MCF 10A (cell line): ENCODE data around the gene KNDC1. TPM values are rescaled to one million over a fixed set of nuclear protein-coding genes. Genes with fewer than 3 reads are reported as not detected.

Experiments
- BruUV-seq: library from RNA; stranded (reverse); fragments of 400-500 nt; replicated peaks from 2 replicates; lab custom pipeline; 2021; lab: Mats Ljungman, UMichigan
- CTCF ChIA-PET: fragments of 300-600 bp; sonication (Branson Sonifier 250); formaldehyde crosslinking; extraction: SDS; loops from one replicate; lab custom pipeline; 2021; ENCODE audit warnings: antibody characterized with exemption, inconsistent platforms; lab: Yijun Ruan, JAX
- POLR2A ChIA-PET: fragments of 300-600, 350-650 bp; sonication (Branson Sonifier 250); formaldehyde crosslinking; extraction: SDS; loops from one replicate; lab custom pipeline; 2020; ENCODE audit warnings: antibody characterized with exemption, inconsistent platforms; lab: Yijun Ruan, JAX
- DNase-seq: peaks from one replicate; pipeline ENCODE4 v3.0.0-alpha.2; 2018; ENCODE audit not compliant: unreplicated experiment
- H3K27ac Mint-ChIP-seq: one replicate; pipeline ENCODE4 v1.8.0; 2022; ENCODE audit warnings: mild to moderate bottlenecking, low read depth, mixed read lengths; ENCODE audit not compliant: unreplicated experiment
- H3K27me3 Mint-ChIP-seq: one replicate; pipeline ENCODE4 v1.8.0; 2022; ENCODE audit warnings: mixed read lengths; ENCODE audit not compliant: insufficient read depth, unreplicated experiment
- H3K36me3 Mint-ChIP-seq: one replicate; pipeline ENCODE4 v1.8.0; 2022; ENCODE audit warnings: mild to moderate bottlenecking, moderate library complexity, mixed read lengths; ENCODE audit not compliant: insufficient read depth, unreplicated experiment
- H3K4me1 Mint-ChIP-seq: one replicate; pipeline ENCODE4 v1.8.0; 2022; ENCODE audit warnings: mixed read lengths; ENCODE audit not compliant: insufficient read depth, unreplicated experiment
- H3K4me3 Mint-ChIP-seq: one replicate; pipeline ENCODE4 v1.8.0; 2022; ENCODE audit warnings: mild to moderate bottlenecking, moderate library complexity, mixed read lengths; ENCODE audit not compliant: unreplicated experiment
- H3K9me3 Mint-ChIP-seq: one replicate; pipeline ENCODE4 v1.8.0; 2022; ENCODE audit warnings: mixed read lengths; ENCODE audit not compliant: unreplicated experiment
- intact Hi-C: fragments of 100-400 bp; cut with micrococcal nuclease; formaldehyde crosslinking; loops from 2 replicates; pipeline ENCODE4 v1.14.1; 2022
- total RNA-seq: library from RNA; stranded (reverse); gene quantifications from 2 replicates; pipeline ENCODE4 v1.2.3, GENCODE V29; 2022
- TF ChIP-seq, protein P1 (sequence below): fragments of 200-600 bp; IDR thresholded peaks from one replicate; pipeline ENCODE4 v1.8.0; 2022; ENCODE audit warnings: antibody characterized with exemption, mild to moderate bottlenecking; ENCODE audit not compliant: unreplicated experiment

KNDC1 gene
- total RNA-seq, 1 experiment from 2014 or later = 2.1 TPM

DNA sequence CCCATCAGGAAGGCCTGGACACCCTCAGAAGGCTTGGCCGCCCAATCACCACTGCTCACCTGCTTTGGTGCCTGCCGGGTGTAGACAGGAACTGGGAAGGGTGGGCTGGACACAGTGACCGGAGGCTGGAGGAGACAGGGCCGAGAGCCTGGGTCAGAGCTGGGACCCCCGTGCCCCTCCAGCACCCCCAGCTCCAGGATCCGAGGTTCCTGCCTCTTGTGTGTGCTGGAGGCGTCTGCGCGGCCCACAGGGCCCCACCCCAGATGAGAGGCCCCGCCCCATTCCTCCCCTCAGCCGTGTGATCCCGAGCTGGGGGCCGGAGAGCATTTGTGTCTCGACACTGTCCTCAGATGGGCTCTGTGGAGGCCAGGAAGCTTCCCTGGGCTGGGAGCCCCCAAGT, 107.3 kb downstream of the KNDC1 start:
- no peak for DNase-seq
- Mint-ChIP-seq H3K4me3 (no peak overlapping the region), H3K27ac (no peak overlapping the region), H3K9me3 (no peaks in the 10 kb centered on the region), H3K27me3 (no peaks in the 10 kb centered on the region), H3K4me1 (peaks cover 11% of the 10 kb centered on the region), H3K36me3 (no peaks in the 10 kb centered on the region)
- POLR2A ChIA-PET = interaction anchor here (0.7 to 1.8 kb wide), 2 partner anchors 10 to 365 kb away, joined by 4 to 6 read pairs; no protein-coding TSS in a partner anchor
- TF ChIP-seq, protein P1, sequence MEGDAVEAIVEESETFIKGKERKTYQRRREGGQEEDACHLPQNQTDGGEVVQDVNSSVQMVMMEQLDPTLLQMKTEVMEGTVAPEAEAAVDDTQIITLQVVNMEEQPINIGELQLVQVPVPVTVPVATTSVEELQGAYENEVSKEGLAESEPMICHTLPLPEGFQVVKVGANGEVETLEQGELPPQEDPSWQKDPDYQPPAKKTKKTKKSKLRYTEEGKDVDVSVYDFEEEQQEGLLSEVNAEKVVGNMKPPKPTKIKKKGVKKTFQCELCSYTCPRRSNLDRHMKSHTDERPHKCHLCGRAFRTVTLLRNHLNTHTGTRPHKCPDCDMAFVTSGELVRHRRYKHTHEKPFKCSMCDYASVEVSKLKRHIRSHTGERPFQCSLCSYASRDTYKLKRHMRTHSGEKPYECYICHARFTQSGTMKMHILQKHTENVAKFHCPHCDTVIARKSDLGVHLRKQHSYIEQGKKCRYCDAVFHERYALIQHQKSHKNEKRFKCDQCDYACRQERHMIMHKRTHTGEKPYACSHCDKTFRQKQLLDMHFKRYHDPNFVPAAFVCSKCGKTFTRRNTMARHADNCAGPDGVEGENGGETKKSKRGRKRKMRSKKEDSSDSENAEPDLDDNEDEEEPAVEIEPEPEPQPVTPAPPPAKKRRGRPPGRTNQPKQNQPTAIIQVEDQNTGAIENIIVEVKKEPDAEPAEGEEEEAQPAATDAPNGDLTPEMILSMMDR = no peak
- CTCF ChIA-PET = interaction anchor here (0.9 to 1.0 kb wide), 3 partner anchors 9 to 124 kb away, joined by 3 to 5 read pairs (median 3); no protein-coding TSS in a partner anchor
- intact Hi-C loops = no loop called here
- no TSS peak for BruUV-seq

DNA sequence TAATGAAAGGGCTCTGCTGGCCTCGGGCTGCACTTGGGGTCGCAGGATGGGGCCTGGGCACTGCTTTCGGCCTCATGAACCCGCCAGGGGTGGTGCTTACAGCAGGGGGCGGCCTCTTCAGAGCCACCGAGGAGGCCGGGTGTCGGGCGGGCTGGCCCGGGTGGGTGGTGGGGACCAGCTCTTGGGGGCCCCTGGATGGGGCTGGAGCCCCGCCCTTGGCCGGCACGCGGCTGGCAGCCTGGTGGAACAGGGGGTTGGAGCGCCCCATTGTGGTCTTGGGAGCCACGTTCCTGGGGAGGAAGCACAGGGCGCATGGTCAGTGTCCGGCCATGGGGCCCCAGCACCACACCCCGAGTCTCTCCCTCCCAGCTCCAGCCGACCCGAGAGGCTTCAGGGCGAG, 107.8 kb downstream of the KNDC1 start:
- Mint-ChIP-seq H3K27me3 (no peaks in the 10 kb centered on the region), H3K9me3 (no peaks in the 10 kb centered on the region), H3K36me3 (no peaks in the 10 kb centered on the region), H3K4me3 (no peak overlapping the region), H3K27ac (no peak overlapping the region), H3K4me1 (peaks cover 11% of the 10 kb centered on the region)
- ChIA-PET POLR2A (interaction anchor here (0.7 to 1.8 kb wide), 2 partner anchors 10 to 365 kb away, joined by 4 to 6 read pairs; no protein-coding TSS in a partner anchor), CTCF (interaction anchor here (0.9 to 1.0 kb wide), 2 partner anchors 10 to 124 kb away, joined by 3 read pairs; no protein-coding TSS in a partner anchor)
- no peak for DNase-seq
- BruUV-seq = no TSS peak
- intact Hi-C loops = no loop called here
- TF ChIP-seq, protein P1 = no peak

DNA sequence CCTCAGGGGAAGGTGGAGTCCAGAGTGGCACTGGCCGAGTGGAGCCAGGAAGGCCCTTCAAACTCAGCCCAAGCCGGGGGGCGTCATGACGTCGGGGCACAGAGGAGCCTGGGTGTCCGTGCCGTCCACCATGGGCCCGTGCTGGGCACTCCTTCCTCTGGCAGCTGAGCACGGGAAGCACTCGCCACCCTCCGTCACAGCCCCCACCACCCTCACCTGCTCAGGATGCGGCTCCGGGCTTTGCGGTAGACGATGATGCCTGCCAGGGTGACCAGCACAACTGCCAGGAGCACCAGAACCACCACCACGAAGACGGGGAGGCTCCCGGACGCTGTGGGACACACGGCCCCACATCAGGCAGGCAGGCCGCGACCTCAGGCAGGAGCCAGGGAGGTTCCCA, 108.5 kb downstream of the KNDC1 start:
- ChIA-PET POLR2A (interaction anchor here (1.8 kb wide), 1 partner anchor 9 kb away, joined by 6 read pairs; no protein-coding TSS in a partner anchor), CTCF (interaction anchor here (0.8 kb wide), 1 partner anchor 20 kb away, joined by 3 read pairs; no protein-coding TSS in a partner anchor)
- no peak for DNase-seq
- no TSS peak for BruUV-seq
- Mint-ChIP-seq H3K4me1 (peaks cover 11% of the 10 kb centered on the region), H3K4me3 (no peak overlapping the region), H3K9me3 (no peaks in the 10 kb centered on the region), H3K27me3 (no peaks in the 10 kb centered on the region), H3K27ac (no peak overlapping the region), H3K36me3 (no peaks in the 10 kb centered on the region)
- intact Hi-C loops = no loop called here
- TF ChIP-seq, protein P1 = no peak

DNA sequence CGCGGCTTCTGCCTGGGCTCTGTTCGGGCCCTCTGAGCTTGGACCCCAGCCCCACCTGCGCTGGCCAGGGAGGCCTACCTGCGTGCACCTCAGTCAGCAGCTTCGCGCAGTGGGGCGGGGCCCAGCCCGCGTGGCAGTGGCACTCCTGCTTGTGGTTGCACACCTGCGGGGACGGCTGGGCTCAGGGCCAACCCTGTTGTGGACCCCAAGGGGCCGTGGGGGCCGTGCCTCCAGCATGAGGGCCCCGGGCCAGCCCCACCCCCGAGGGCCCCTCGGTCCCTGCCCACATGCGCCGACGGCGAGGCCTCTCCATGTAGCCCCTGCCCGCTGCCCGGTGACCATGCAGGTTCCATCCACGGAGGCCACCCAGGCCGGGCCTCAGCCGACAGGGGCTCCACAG, 109.3 kb downstream of the KNDC1 start:
- BruUV-seq = no TSS peak

More for the DNA sequence above, 109.3 kb downstream of the KNDC1 start:
- no peaks in the 10 kb centered on the region for H3K9me3 Mint-ChIP-seq
- ChIA-PET POLR2A (no interaction called here), CTCF (interaction anchor here (0.8 to 0.9 kb wide), 2 partner anchors 8 to 19 kb away, joined by 3 to 4 read pairs; no protein-coding TSS in a partner anchor)
- H3K36me3 Mint-ChIP-seq = no peaks in the 10 kb centered on the region
- no peak for DNase-seq
- no peaks in the 10 kb centered on the region for H3K27me3 Mint-ChIP-seq
- H3K27ac Mint-ChIP-seq = no peak overlapping the region
- intact Hi-C loops = no loop called here
- TF ChIP-seq, protein P1 = no peak
- no peak overlapping the region for H3K4me3 Mint-ChIP-seq
- H3K4me1 Mint-ChIP-seq = peaks cover 10% of the 10 kb centered on the region
